A549 treated with GW870086 at 1 μM for 4 hours (cell line): ENCODE results near the gene PTPDC1. TPM values are rescaled to one million over a fixed set of nuclear protein-coding genes. Genes with fewer than 3 reads are reported as not detected.

Experiments
- total RNA-seq: library from RNA; stranded (reverse); fragments of 200-300 nt; extraction: Qiagen RNA extraction; gene quantifications from 5 replicates; pipeline ENCODE4 v1.2.3, GENCODE V29; 2022; ENCODE audit warnings: low read depth

Gene PTPDC1
- 3.1 to 4.4 TPM (median 4.4 TPM) in 5 replicates for total RNA-seq

GRCh38 chr9:94084314-94084713 is at the start of gene PTPDC1:
Gene PTPDC1, plus strand, starts transcription at chr9:94084464. Its CDS starts 67 bp downstream, at chr9:94084531.

Other genes starting within 250 kb of the PTPDC1 start
- gene BARX1, start 129.1 kb upstream of the PTPDC1 start, total RNA-seq, result 7.9 to 12.3 TPM (median 11.7 TPM) in 5 replicates
- gene ZNF169, start 174.8 kb downstream of the PTPDC1 start, total RNA-seq, result 1.3 to 2.1 TPM (median 1.9 TPM) in 5 replicates
- gene NUTM2F, start 244.2 kb downstream of the PTPDC1 start, total RNA-seq, result not detected in 5 replicates